ENCODE data around the gene XPO5. TPM values are rescaled to one million over a fixed set of nuclear protein-coding genes. Genes with fewer than 3 reads are reported as not detected.

Gene XPO5
- total and polyA plus RNA-seq, 2 experiments from 2014 or later: 28.5 to 95.2 TPM

DNA sequence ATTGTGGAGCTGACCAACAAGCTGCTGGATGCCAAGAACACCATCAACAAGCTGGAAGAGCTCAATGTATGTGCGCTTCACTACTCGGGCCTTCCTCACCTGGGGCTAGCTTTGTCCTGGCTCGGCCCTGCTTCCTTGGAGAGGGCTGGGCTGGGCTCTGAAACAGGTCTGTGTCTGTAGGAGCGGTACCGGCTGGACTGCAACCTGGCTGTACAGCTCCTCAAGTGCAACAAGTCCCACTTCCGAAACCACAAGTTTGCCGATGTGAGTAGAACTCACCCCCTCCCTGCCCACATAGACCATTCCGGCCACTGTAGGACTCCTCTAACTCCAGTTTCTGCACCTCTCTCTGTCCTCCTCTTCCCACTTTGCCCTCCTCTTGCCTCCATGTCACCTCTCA lies 72.4 kb downstream of the XPO5 start:
- DNase-seq (ENCODE audit: low spot score): no peak
- H3K4me3 Mint-ChIP-seq: no peak overlapping the region
- H3K4me1 Mint-ChIP-seq: peaks cover 4% of the 10 kb centered on the region; the same call in 2 of the 3 replicates
- no peaks in the 10 kb centered on the region for H3K9me3 Mint-ChIP-seq
- Histone ChIP-seq H2AFZ (no peak overlapping the region), H4K20me1 (replicated peaks; ENCODE audit: insufficient read depth) (peaks cover 6% of the 10 kb centered on the region), H3K9me2 (ENCODE audit: insufficient read depth) (no peaks in the 10 kb centered on the region), H3K27me3 (ENCODE audit: insufficient read depth) (peaks cover 13% of the 10 kb centered on the region), H3F3A (replicated peaks; ENCODE audit: low read depth) (peaks cover 7% of the 10 kb centered on the region), H3K36me3 (ENCODE audit: insufficient read depth) (peaks cover 2% of the 10 kb centered on the region; the same call in 1 of the 2 replicates), H3K27ac (ENCODE audit: low read depth) (no peak overlapping the region), H3K4me1 (ENCODE audit: insufficient read depth) (no peaks in the 10 kb centered on the region), H3K4me3 (no peak overlapping the region), H3K79me2 (replicated peaks; ENCODE audit: insufficient read depth) (no peaks in the 10 kb centered on the region), H3K4me2 (no peak overlapping the region)
- no peak for TF ChIP-seq CREB1 (CRISPR knock-in tag; IDR thresholded peaks at IDR 0.05; ENCODE audit: low read depth)
- no peak for TF ChIP-seq EZH2 (IDR thresholded peaks at IDR 0.05; ENCODE audit: low read depth, unreplicated experiment)
- no peak for TF ChIP-seq JUNB (IDR thresholded peaks at IDR 0.05; ENCODE audit: unreplicated experiment)
- no peak for TF ChIP-seq CTCF (conservative IDR thresholded peaks at IDR 0.05; ENCODE audit: low read depth in 2 of 2)
- no peak for TF ChIP-seq NANOG (IDR thresholded peaks at IDR 0.05; ENCODE audit: borderline replicate concordance)
- TF ChIP-seq POLR2AphosphoS5 (IDR thresholded peaks at IDR 0.05; ENCODE audit: low read depth): no peak
- no peak for TF ChIP-seq STAT1 (IDR thresholded peaks at IDR 0.05; ENCODE audit: unreplicated experiment)
- TF ChIP-seq ZNF331 (CRISPR knock-in tag; IDR thresholded peaks at IDR 0.05; ENCODE audit: low read depth): no peak
- no peak for TF ChIP-seq REST (IDR thresholded peaks at IDR 0.05; ENCODE audit: unreplicated experiment)
- no peak for TF ChIP-seq EZH2phosphoT487 (IDR thresholded peaks at IDR 0.05; ENCODE audit: unreplicated experiment)
- no peak for TF ChIP-seq ZNF462 (CRISPR knock-in tag; IDR thresholded peaks at IDR 0.05)
- H3K36me3 Mint-ChIP-seq (ENCODE audit: low read depth): peaks cover 57% of the 10 kb centered on the region
- ATAC-seq: no peak
- no peak overlapping the region for H3K27ac Mint-ChIP-seq
- H3K27me3 Mint-ChIP-seq (ENCODE audit: insufficient read depth, low read depth, poor library complexity): peaks cover 25% of the 10 kb centered on the region
